ENCODE results near the gene RBM10.

GRCh38 chrX:47186096-47186740, 41.2 kb downstream of the RBM10 start:
- TF ChIP-seq CTCF (CRISPR knock-in tag; IDR thresholded peaks at IDR 0.05) (no peak), ZNF564 (CRISPR knock-in tag; IDR thresholded peaks at IDR 0.05) (no peak), TCF7 (IDR thresholded peaks at IDR 0.05; ENCODE audit: low read depth) (no peak), EP300 (IDR thresholded peaks at IDR 0.05; ENCODE audit: low read depth in 2 of 2, low read length in 2 of 2) (no peak), EP300 (CRISPR knock-in tag; IDR thresholded peaks at IDR 0.05; ENCODE audit: borderline replicate concordance) (no peak), ZFX (CRISPR knock-in tag; IDR thresholded peaks at IDR 0.05; ENCODE audit: low read depth) (no peak), ATF7 (IDR thresholded peaks at IDR 0.05) (no peak), ATF7 (CRISPR knock-in tag; IDR thresholded peaks at IDR 0.05) (no peak), SP5 (CRISPR knock-in tag; IDR thresholded peaks at IDR 0.05; ENCODE audit: borderline replicate concordance, low read depth) (no peak), POLR2A (IDR thresholded peaks at IDR 0.05; ENCODE audit: insufficient read depth in 1 of 2, low read depth in 2 of 2, low read length in 2 of 2) (no peak), NR2F2 (IDR thresholded peaks at IDR 0.05; ENCODE audit: borderline replicate concordance, low read depth) (no peak)

Data from HepG2 (cell line).